ENCODE results near the gene SIRT5.

Gene SIRT5

GRCh38 chr6:13528777-13529343, 45.5 kb upstream of the SIRT5 start:
- DNase-seq (ENCODE audit: low read depth): no peak
- no peak overlapping the region for H3K4me3 ChIP-seq (ENCODE audit: low read length)
- TF ChIP-seq, protein P1, sequence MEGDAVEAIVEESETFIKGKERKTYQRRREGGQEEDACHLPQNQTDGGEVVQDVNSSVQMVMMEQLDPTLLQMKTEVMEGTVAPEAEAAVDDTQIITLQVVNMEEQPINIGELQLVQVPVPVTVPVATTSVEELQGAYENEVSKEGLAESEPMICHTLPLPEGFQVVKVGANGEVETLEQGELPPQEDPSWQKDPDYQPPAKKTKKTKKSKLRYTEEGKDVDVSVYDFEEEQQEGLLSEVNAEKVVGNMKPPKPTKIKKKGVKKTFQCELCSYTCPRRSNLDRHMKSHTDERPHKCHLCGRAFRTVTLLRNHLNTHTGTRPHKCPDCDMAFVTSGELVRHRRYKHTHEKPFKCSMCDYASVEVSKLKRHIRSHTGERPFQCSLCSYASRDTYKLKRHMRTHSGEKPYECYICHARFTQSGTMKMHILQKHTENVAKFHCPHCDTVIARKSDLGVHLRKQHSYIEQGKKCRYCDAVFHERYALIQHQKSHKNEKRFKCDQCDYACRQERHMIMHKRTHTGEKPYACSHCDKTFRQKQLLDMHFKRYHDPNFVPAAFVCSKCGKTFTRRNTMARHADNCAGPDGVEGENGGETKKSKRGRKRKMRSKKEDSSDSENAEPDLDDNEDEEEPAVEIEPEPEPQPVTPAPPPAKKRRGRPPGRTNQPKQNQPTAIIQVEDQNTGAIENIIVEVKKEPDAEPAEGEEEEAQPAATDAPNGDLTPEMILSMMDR (conservative IDR thresholded peaks at IDR 0.05; ENCODE audit: low read length): no peak

DNA sequence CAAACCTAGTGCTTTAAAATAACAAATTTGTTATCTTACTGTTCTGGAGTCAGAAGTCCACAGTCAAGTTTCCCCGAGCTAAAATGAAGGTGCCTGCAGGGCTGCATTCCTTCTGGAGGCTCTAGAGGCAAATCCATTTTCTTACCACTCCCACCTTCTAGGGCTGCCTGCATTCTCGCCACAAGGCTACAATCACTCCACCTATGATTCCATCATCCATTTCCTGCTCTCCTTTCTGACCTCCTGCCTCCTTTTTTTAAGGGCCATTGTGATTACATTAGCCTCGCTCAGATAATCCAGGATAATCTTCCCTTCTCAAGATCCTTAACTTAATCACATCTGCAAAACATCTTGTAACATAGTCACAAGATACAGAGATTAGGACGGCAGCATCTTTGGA, 42.4 kb upstream of the SIRT5 start:
- TF ChIP-seq, protein P1 (conservative IDR thresholded peaks at IDR 0.05; ENCODE audit: low read length): no peak
- no peak overlapping the region for H3K4me3 ChIP-seq (ENCODE audit: low read length)
- no peak for DNase-seq (ENCODE audit: low read depth)

- TF ChIP-seq, protein P1 (conservative IDR thresholded peaks at IDR 0.05; ENCODE audit: low read length): no peak
- no peak for DNase-seq (ENCODE audit: low read depth)
- no peak overlapping the region for H3K4me3 ChIP-seq (ENCODE audit: low read length)
Observed at GRCh38 chr6:13534536-13534935, 39.9 kb upstream of the SIRT5 start.

DNA sequence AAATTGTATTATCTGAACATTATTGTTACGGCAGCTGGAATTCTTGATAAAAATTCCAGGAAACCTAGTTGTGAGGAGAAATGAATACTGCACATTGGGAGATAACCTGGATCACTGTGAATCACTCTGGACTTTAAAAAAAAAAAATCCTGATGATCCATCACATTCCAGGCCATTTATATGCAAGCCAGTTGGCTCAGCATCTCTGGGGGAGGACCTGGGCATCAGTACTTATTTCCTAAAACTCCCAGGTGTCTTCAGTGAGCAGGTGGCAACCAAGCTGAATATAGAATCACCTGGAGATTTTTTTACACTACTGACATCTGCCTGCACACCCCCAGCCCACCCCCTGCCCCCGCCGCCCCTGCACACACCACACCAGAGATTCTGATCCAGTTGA, 39.1 kb upstream of the SIRT5 start:
- H3K4me3 ChIP-seq (ENCODE audit: low read length): no peak overlapping the region
- TF ChIP-seq, protein P1 (conservative IDR thresholded peaks at IDR 0.05; ENCODE audit: low read length): no peak
- DNase-seq (ENCODE audit: low read depth): no peak

GRCh38 chr6:13536796-13537526, 37.4 kb upstream of the SIRT5 start:
- DNase-seq (ENCODE audit: low read depth): peak; percentile 45
- TF ChIP-seq, protein P1 (conservative IDR thresholded peaks at IDR 0.05; ENCODE audit: low read length): no peak
- no peak overlapping the region for H3K4me3 ChIP-seq (ENCODE audit: low read length)

- no peak for DNase-seq (ENCODE audit: low read depth)
- TF ChIP-seq, protein P1 (conservative IDR thresholded peaks at IDR 0.05; ENCODE audit: low read length): no peak
- no peak overlapping the region for H3K4me3 ChIP-seq (ENCODE audit: low read length)
Observed at GRCh38 chr6:13537527-13537897, 36.9 kb upstream of the SIRT5 start.

DNA sequence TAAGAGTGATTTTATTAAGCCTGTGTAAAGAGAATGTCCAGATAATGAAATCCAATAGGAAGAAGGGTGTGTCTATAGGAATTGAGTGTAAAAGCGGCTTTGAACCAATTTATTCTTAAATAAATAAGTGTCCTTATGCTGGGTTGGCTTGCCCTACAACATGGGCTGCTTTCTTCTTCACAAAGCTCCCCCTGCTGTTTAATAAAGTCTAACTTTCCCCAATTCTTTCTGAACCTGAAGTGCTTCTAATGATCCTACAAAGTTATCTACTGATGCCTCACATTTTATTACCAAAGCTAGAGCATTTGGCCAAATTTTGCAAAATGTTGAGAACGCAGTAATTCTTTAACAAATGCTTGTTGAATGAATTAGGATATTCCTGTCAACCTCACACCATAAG, 36.3 kb upstream of the SIRT5 start:
- H3K4me3 ChIP-seq (ENCODE audit: low read length): no peak overlapping the region
- DNase-seq (ENCODE audit: low read depth): peak; percentile 69
- TF ChIP-seq, protein P1 (conservative IDR thresholded peaks at IDR 0.05; ENCODE audit: low read length): peak; percentile 60
